Heart right ventricle (tissue), 16 donors: ENCODE data around the gene EPHX1. TPM values are rescaled to one million over a fixed set of nuclear protein-coding genes. Genes with fewer than 3 reads are reported as not detected.

Experiments
- ATAC-seq, 8 donors: fragments of 200-7000 bp; cut with Tn5 transposase; one replicate each; pipeline ENCODE4 v1.9.1; 2020; ENCODE audit warnings: mild to moderate bottlenecking in 8 of 8, moderate library complexity in 8 of 8, moderate number of reproducible peaks in 1 of 8
- DNase-seq, 2 donors: peaks; one replicate each; pipeline ENCODE4 v3.0.0-alpha.2; 2020
- H3K27ac ChIP-seq, 10 donors: fragments of 200-600 bp; sonication (generic) in 2 of 10; one replicate each; pipeline versions ENCODE4 v1.5.0 to v1.8.0; 2020 to 2022; ENCODE audit warnings: mild to moderate bottlenecking in 3 of 10
- H3K27me3 ChIP-seq, 7 donors: fragments of 200-600 bp; one replicate each; pipeline ENCODE4 v1.8.0; 2021 to 2022; ENCODE audit warnings: mild to moderate bottlenecking in 2 of 7
- H3K36me3 ChIP-seq, 9 donors: fragments of 200-600 bp; sonication (generic) in 1 of 9; one replicate each; pipeline versions ENCODE4 v1.5.0 to v1.8.0; 2020 to 2022; ENCODE audit warnings: mild to moderate bottlenecking in 2 of 9
- H3K4me1 ChIP-seq, 9 donors: fragments of 200-600 bp; sonication (generic) in 1 of 9; one replicate each; pipeline versions ENCODE4 v1.5.0 to v1.8.0; 2020 to 2022; ENCODE audit warnings: mild to moderate bottlenecking in 4 of 9
- H3K4me3 ChIP-seq, 10 donors: fragments of 200-600 bp; sonication (generic) in 2 of 10; one replicate each; pipeline versions ENCODE4 v1.5.0 to v1.8.0; 2020 to 2022; ENCODE audit warnings: mild to moderate bottlenecking in 7 of 10, moderate library complexity in 2 of 10
- H3K9me3 ChIP-seq, 11 donors: fragments of 200-600 bp in 10 of 11; sonication (generic) in 2 of 11; one replicate each; pipeline versions ENCODE4 v1.5.0 to v1.8.0; 2013 to 2022; ENCODE audit warnings: mild to moderate bottlenecking in 2 of 11, control low read depth in 1 of 11, moderate library complexity in 1 of 11
- WGBS, 2 donors: extraction: QIAGEN DNeasy Blood & Tissue Kit; methylation state at CpG; one replicate each; pipeline ENCODE4 v1.1.7; 2013; ENCODE audit warnings: inconsistent platforms in 1 of 2; 5-methylcytosine and 5-hydroxymethylcytosine counted together
- intact Hi-C, 10 donors: fragments of 100-400 bp; cut with DNase I; formaldehyde crosslinking; loops; one replicate each; pipeline versions ENCODE4 v1.11.1 to v1.14.2; 2022
- polyA plus RNA-seq, 2 donors: library from polyadenylated mRNA; stranded (reverse); fragments of 200-250 nt; gene quantifications; one replicate each; pipeline ENCODE4 v1.2.3, GENCODE V29; 2013
- total RNA-seq, 10 donors: library from RNA; stranded (reverse); fragmentation: NEBNext Ultra II Directional in 3 of 10; extraction: Animal tissue kit (Norgen Biotek cat#: 25700) in 3 of 10; gene quantifications; one replicate each; pipeline versions ENCODE4 v1.2.1 to v1.2.4, GENCODE V29; 2021 to 2023
- TF ChIP-seq, protein P1 (sequence below), 9 donors: fragments of 200-600 bp; sonication (generic) in 2 of 9; IDR thresholded peaks; one replicate each; pipeline versions ENCODE4 v1.5.0 to v1.8.0; 2021 to 2022; ENCODE audit warnings: antibody characterized with exemption in 9 of 9, mild to moderate bottlenecking in 5 of 9, moderate library complexity in 1 of 9
- donor health status: Arrhythmogenic right ventricular cardiomyopathy.
- donor health status: ischemic (EF 13 %, LVEDD 7.1; RV severe dilation, severe dysfunction).
- donor health status: healthy with polysubstance abuse.
- donor health status: DM: no; HTN: yes; CAD: no.
- donor health status: DM: no; HTN: no; CAD: no.
- donor health status: ischemic (EF 25% LVEDD 6.9; RV normal size, moderate dysfunction).
- donor health status: ischemic (EF 25% LVEDD 5.7; RV mildly dilated, moderate dysfunction).
- donor health status: healthy.
- donor health status: DM: yes; HTN: yes; CAD: no.
- donor health status: Ischemic cardiomyopathy.
- donor health status: ischemic (EF 35%, LVEDD 5.7; RV mildly dilated, moderate dysfunction).
- donor health status: nonischemic (EF 11% LVEDD 7.7; RV severe dilation, severe dysfunction).
- donor health status: DM: yes; HTN: yes; CAD: no.
- donor health status: PGD.
- donor health status: ischemic (EF 29% LVEDD 5.4; RV normal size, mild dysfunction).
- donor health status: nonischemic (EF 23%, LVEDD 6.1; RV moderate dilation, normal function).

EPHX1 gene
- total and polyA plus RNA-seq, 12 donors, result 31.5 to 80.8 (median 43.2) TPM

DNA sequence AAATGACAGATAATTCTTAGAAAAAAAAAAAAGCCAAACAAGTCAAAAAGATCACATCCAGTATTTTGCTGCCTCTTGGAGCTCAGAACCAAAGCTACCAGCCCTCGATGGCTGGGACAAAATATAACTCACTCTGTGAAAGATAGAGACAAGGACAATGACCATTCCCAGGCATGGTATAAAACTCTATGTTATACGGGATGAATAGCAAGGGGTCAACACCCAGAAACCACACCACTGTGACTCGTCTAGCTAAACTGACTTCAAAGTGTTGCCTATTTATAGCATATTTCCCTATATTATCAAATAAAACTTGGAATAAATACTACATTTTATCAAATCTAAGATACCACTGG is 62.1 kb downstream of the EPHX1 start:
- TF ChIP-seq, protein P1, sequence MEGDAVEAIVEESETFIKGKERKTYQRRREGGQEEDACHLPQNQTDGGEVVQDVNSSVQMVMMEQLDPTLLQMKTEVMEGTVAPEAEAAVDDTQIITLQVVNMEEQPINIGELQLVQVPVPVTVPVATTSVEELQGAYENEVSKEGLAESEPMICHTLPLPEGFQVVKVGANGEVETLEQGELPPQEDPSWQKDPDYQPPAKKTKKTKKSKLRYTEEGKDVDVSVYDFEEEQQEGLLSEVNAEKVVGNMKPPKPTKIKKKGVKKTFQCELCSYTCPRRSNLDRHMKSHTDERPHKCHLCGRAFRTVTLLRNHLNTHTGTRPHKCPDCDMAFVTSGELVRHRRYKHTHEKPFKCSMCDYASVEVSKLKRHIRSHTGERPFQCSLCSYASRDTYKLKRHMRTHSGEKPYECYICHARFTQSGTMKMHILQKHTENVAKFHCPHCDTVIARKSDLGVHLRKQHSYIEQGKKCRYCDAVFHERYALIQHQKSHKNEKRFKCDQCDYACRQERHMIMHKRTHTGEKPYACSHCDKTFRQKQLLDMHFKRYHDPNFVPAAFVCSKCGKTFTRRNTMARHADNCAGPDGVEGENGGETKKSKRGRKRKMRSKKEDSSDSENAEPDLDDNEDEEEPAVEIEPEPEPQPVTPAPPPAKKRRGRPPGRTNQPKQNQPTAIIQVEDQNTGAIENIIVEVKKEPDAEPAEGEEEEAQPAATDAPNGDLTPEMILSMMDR (IDR thresholded peaks at IDR 0.05), result no peak
- Histone ChIP-seq H3K36me3 (peaks cover 0 to 100% (median 37%) of the 10 kb centered on the region in 9 donors), H3K4me1 (peaks cover 1 to 16% (median 5%) of the 10 kb centered on the region in 9 donors), H3K4me3 (no peak overlapping the region), H3K27me3 (no peaks in the 10 kb centered on the region), H3K27ac (no peak overlapping the region), H3K9me3 (no peaks in the 10 kb centered on the region)
- ATAC-seq (no peak), DNase-seq (no peak)
- 79 to 84% methylated on average over 3 of the region's 3 CpGs for WGBS, 2 donors
- intact Hi-C loops, result loop anchor here in 1 of 10 donors (10.0 kb wide), 1 partner anchor 103 kb away; no protein-coding TSS in a partner anchor

DNA sequence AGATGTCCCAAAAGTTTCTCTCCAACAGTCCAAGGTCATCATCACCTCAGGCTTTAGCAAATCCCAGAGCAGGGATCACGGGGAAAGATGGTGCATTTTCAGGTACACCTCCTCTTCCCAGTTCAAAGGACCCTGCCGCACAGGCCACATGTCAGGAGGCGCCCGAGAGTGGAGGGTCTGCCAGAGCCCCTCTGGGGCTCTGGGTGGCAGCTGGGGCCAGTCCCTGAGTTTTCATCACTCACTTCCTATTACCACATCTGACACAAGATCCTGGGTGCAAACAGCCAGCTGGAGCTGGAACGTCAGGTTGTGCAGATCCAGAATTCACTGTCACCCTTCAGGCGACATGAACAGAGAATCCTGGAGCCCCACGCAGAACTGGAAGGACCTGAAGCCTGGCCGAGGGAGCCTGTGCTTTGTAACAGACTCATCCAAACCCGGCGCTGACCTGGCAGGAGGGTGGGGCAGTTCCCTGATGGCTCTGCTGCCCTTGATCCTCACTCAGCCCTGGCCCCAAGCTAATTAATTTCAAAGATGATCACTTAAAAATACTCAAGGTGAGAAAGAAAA is 63.4 kb downstream of the EPHX1 start:
- intact Hi-C loops, result loop anchor here in 1 of 10 donors (10.0 kb wide), 1 partner anchor 101 kb away; no protein-coding TSS in a partner anchor
- ATAC-seq, result no peak
- Histone ChIP-seq H3K27ac (no peak overlapping the region), H3K27me3 (no peaks in the 10 kb centered on the region), H3K4me3 (no peak overlapping the region), H3K4me1 (peaks cover 10 to 28% (median 18%) of the 10 kb centered on the region in 9 donors), H3K36me3 (peaks cover 0 to 97% (median 29%) of the 10 kb centered on the region in 9 donors), H3K9me3 (no peaks in the 10 kb centered on the region)
- TF ChIP-seq, protein P1 (IDR thresholded peaks at IDR 0.05), result no peak
- WGBS, 2 donors, result 87 to 94% methylated on average over 10 of the region's 10 CpGs
- no peak for DNase-seq

DNA sequence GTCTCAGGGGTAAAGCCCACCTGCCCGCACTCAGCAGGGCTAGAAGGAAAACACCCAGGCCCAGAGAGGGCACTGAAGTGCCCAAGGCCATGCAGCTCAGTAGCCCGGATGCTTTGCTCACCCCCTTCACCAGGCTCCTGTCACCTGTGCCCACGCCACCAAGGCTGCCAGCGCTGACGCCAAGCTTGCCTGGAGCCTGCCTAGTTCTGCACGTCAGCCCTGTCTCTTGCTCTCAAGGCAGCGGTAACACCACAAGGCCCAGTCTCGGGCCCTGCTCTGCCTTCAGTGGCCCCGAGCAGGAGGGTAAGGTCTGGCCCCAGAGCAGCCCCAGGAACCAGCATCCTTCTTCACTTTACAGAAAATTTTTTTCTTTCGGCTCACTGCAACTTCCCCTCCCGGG is 64.5 kb downstream of the EPHX1 start:
- Histone ChIP-seq H3K27me3 (no peaks in the 10 kb centered on the region), H3K36me3 (peaks cover 0 to 88% (median 29%) of the 10 kb centered on the region in 9 donors), H3K9me3 (no peaks in the 10 kb centered on the region), H3K27ac (no peak overlapping the region), H3K4me3 (no peak overlapping the region), H3K4me1 (peaks cover 18 to 35% (median 27%) of the 10 kb centered on the region in 9 donors)
- TF ChIP-seq, protein P1 (IDR thresholded peaks at IDR 0.05), result no peak
- ATAC-seq (no peak), DNase-seq (no peak)
- intact Hi-C loops, result loop anchor here in 1 of 10 donors (10.0 kb wide), 1 partner anchor 100 kb away; no protein-coding TSS in a partner anchor
- WGBS, 2 donors, result 95 to 96% methylated on average over 11 of the region's 11 CpGs

DNA sequence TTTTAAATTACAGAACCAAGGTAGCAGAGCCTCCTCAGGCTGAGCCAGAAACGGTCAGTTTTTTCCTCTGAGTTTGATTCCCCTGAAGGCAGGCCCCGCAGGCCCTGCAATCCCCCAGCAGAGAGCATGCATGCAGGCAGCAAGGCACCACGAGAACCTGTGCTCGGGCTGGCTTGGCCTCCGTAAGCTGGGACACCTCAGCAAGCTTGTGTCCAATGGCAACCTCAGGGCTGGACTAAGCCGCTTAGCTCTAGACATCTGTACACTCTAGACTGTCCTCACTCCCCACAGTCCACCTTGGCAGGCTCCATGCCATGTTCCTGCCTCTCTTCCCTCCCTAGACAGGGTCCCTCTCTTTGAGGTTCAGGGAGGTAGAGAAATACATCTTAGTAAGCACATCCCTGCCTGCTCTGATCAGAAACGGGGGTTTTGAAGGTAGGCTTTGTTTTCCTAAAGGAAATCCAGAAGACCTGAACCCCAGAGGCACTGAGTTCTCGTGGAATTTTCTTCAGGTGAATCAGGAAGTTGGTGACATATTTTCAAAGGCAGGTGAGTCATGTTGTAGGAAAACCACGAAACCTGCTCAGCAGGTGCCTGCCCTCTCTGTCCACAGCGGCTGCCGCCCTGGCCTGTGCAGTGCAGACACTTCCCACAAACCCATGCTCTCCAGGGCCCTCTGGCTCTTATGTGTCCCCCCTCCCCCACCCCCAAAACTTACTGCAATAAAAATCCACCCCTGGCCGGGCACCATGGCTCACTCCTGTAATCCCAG is 65.3 kb downstream of the EPHX1 start:
- no peaks in the 10 kb centered on the region for H3K27me3 ChIP-seq
- peaks cover 25 to 43% (median 35%) of the 10 kb centered on the region in 9 donors for H3K4me1 ChIP-seq
- DNase-seq (no peak), ATAC-seq (no peak)
- no peak overlapping the region for H3K27ac ChIP-seq
- peaks cover 0 to 80% (median 29%) of the 10 kb centered on the region in 9 donors for H3K36me3 ChIP-seq
- TF ChIP-seq, protein P1 (IDR thresholded peaks at IDR 0.05), result no peak
- H3K9me3 ChIP-seq, result no peaks in the 10 kb centered on the region
- intact Hi-C loops, result loop anchor here in 2 of 10 donors (5.0 to 10.0 kb wide), 2 partner anchors 37 to 100 kb away; no protein-coding TSS in a partner anchor
- WGBS, 2 donors, result 92 to 95% methylated on average over 12 of the region's 12 CpGs
- no peak overlapping the region for H3K4me3 ChIP-seq
